Activated naive CD8-positive, alpha-beta T cell treated with anti-CD3 and anti-CD28 coated beads for 36 hours (primary cell): ENCODE results near the gene KCNJ16. TPM values are rescaled to one million over a fixed set of nuclear protein-coding genes. Genes with fewer than 3 reads are reported as not detected.

Experiments used
- DNase-seq: peaks from one replicate; pipeline ENCODE4 v3.0.0; 2021
- H3K27ac Mint-ChIP-seq: one replicate; pipeline ENCODE4 v1.8.0; 2022; ENCODE audit warnings: mild to moderate bottlenecking, moderate library complexity, mixed read lengths
- H3K27me3 Mint-ChIP-seq: one replicate; pipeline ENCODE4 v1.8.0; 2022; ENCODE audit warnings: mild to moderate bottlenecking, mixed read lengths
- H3K36me3 Mint-ChIP-seq: one replicate; pipeline ENCODE4 v1.8.0; 2021; ENCODE audit warnings: mild to moderate bottlenecking, mixed read lengths
- H3K4me1 Mint-ChIP-seq: one replicate; pipeline ENCODE4 v1.8.0; 2021; ENCODE audit warnings: mixed read lengths
- H3K4me3 Mint-ChIP-seq: one replicate; pipeline ENCODE4 v1.8.0; 2022; ENCODE audit warnings: mild to moderate bottlenecking, moderate library complexity, mixed read lengths
- H3K9me3 Mint-ChIP-seq: one replicate; pipeline ENCODE4 v1.8.0; 2022; ENCODE audit warnings: mixed read lengths
- total RNA-seq, 2 experiments: library from RNA; stranded (reverse); gene quantifications; one replicate each; pipeline ENCODE4 v1.2.3, GENCODE V29; 2021

The KCNJ16 gene
- total RNA-seq, 2 experiments from 2014 or later: not detected

DNA sequence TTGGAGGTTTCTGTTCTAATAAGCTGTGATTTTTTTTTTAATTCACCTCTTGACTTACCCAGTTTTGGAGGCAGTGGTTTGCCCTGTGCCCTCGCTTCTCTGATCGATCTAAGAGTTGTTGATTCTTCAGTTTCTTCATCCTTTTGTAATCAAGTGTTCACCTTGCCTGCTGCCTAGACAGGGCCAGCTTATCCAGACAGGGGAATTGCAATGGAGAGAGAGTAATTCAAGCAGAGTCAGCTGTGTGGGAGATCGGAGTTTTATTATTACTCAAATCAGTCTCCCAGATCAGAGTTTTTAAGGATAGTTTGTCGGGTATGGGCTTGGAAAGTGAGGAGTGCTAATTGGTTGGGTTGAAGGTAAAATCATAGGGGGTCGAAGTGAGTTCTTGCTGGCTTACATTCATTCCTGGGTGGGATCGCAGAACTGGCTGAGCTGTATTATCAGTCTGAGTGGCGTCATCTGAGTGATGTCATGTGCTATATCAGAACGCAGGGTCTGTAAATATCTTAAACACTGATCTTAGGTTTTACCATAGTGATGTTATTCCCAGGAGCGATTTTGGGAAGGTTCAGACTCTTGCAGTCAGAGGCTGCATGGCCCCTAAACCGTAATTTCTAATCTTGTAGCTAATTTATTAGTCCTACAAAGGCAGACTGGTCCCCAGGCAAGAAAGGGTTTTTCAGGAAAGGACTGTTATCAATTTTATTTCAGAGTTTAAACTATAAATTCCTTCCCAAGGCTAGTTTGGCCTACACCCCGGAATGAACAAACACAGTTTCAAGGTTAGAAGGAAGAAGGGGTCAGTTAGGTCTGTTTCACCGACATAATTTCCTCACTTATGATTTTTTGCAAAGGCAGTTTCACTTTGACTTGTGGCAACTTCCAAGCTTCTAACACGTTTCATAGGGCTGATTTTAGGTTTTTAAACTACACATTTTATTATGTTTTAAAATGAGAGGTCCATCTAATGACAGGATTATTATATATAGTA lies 21.5 kb upstream of the KCNJ16 start:
- Mint-ChIP-seq H3K36me3 (no peaks in the 10 kb centered on the region), H3K27me3 (no peaks in the 10 kb centered on the region), H3K9me3 (no peaks in the 10 kb centered on the region), H3K4me3 (no peak overlapping the region), H3K27ac (no peak overlapping the region), H3K4me1 (no peaks in the 10 kb centered on the region)
- DNase-seq: no peak

DNA sequence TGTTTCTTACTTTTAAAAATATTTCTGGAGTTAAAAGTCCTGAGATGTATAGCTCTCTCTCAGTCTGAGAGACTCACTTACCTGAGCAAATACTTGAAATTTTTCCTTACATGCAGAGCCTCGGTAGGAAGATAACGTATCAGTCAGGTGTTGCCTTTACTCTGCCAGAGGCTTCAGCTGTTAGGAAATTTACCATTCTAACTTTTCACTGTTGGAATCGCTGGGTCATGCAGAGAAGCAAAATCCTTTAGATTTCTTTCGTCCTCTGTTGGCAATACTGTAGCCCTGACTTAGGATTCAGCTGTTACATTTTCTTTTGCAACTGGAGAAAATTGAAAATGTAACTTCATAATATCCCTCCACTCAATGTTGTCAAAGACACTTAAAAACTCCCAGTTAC lies 20.0 kb upstream of the KCNJ16 start:
- Mint-ChIP-seq H3K36me3 (no peaks in the 10 kb centered on the region), H3K9me3 (no peaks in the 10 kb centered on the region), H3K27me3 (no peaks in the 10 kb centered on the region), H3K4me3 (no peak overlapping the region), H3K27ac (no peak overlapping the region), H3K4me1 (no peaks in the 10 kb centered on the region)
- DNase-seq: no peak

DNA sequence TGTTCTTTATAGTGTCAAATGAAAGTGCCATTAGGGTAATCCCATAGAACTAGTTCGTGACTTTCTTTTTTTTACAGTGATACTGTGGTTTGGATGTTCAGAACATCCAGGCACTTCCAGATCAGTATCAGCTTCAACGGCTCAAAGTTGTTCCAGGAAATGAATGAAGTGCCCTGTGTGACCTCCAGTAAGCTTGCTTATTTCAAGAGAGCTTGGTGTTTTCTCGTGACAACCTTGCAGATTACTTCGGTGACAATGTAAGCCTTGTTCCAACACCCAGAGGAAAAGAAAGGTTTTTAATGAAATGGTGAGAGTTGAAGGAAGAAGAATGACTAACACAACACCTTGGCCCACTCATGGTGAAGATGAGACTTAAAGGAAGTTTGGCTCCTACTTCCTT lies 16.0 kb upstream of the KCNJ16 start:
- H3K27me3 Mint-ChIP-seq: no peaks in the 10 kb centered on the region
- no peak overlapping the region for H3K27ac Mint-ChIP-seq
- no peak for DNase-seq
- no peaks in the 10 kb centered on the region for H3K9me3 Mint-ChIP-seq
- no peaks in the 10 kb centered on the region for H3K36me3 Mint-ChIP-seq
- H3K4me1 Mint-ChIP-seq: no peaks in the 10 kb centered on the region
- H3K4me3 Mint-ChIP-seq: no peak overlapping the region

DNA sequence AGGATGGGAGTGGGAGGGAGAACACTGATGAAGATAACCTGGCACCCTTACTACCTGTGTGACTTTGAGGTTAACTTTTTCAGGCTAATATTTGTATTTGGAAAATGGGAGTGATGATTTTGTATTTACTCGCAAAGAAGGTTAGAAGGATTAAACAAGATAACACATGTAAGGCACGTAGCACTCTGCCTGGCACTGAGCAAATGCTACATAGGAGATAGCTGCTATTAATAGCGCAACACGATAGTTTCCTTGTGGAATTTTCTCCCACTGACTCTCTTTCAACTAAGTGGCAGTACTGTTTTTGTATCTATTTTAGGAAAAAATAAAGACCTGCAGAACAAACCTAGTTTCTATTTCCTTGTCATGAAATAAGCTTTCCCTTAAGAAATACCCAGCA lies 15.4 kb upstream of the KCNJ16 start:
- H3K27ac Mint-ChIP-seq: no peak overlapping the region
- H3K4me3 Mint-ChIP-seq: no peak overlapping the region
- H3K27me3 Mint-ChIP-seq: peaks cover 3% of the 10 kb centered on the region
- no peak for DNase-seq
- H3K9me3 Mint-ChIP-seq: no peaks in the 10 kb centered on the region
- H3K36me3 Mint-ChIP-seq: no peaks in the 10 kb centered on the region
- no peaks in the 10 kb centered on the region for H3K4me1 Mint-ChIP-seq

DNA sequence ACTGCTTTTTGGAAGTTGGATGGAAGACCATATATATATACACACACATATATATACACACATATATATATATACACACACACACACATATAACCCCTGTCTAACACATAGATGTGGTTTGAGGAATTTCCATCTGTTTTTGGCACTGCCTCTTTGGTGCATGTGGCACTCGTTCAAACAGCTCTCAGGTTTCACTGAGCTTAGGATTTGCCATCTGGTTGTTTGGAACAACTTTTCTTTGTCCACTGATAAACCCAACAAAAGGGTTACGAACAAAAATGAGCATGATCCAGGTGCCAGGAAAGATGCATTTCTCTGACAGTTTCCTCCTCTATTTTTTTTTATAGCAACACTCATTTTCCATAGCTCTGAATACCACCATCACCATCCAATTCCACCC lies 14.6 kb upstream of the KCNJ16 start:
- Mint-ChIP-seq H3K36me3 (no peaks in the 10 kb centered on the region), H3K9me3 (no peaks in the 10 kb centered on the region), H3K4me1 (no peaks in the 10 kb centered on the region), H3K27ac (no peak overlapping the region), H3K4me3 (no peak overlapping the region), H3K27me3 (peaks cover 5% of the 10 kb centered on the region)
- DNase-seq: no peak

DNA sequence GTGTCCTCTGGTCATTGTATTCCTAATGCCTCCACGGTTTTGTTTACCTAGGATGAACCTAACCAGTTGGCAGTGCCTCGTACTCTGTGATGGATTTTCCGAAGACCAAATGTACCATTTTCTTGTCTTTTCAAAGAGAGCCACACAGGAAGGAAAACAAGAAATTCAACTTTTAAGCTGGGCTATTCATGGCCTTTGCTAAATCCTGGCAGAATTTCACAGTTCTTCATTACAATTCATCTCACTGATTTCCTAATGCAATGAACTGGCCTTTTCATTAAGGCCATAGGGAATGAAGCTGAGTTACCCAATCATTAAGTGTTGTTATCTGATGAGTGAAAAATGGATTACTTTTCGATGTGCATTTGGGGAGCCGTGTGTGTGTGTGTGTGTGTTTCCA lies 7.9 kb upstream of the KCNJ16 start:
- Mint-ChIP-seq H3K36me3 (no peaks in the 10 kb centered on the region), H3K9me3 (no peaks in the 10 kb centered on the region), H3K4me1 (no peaks in the 10 kb centered on the region), H3K4me3 (no peak overlapping the region), H3K27ac (no peak overlapping the region), H3K27me3 (peaks cover 25% of the 10 kb centered on the region)
- no peak for DNase-seq

DNA sequence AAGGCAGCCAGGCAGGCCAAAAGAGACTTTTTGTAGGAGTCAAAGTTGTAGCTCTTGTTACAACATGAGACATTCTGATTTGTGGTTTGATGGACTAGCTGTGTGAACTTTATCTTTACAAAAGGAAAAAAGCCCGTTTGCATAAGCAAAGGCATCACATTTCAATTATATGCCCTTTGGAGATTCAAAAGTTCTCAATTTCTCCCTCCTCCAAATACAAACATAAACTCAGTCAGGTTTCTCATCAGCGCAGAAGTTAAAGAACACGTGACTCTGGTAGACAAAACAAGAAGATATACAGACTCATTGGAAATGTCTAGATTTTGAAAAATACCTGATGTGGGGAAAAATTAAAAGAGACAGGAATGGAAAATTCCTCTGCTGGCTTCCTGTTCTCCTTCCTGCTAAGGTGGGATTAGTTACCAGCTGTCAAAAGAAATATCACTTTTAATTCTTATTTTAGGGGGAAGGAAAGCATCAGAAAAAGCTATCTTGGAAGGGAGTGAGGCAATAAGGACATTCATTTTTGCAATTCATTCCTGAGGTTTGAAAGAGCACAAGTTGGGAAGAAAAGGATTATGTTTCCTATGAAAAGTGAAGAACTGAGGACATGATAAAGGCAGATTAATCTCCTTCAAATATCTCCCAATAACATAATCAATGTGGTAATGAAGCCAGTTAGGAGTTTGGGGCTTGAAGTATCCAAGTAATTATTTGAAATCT lies 4.6 kb upstream of the KCNJ16 start:
- H3K9me3 Mint-ChIP-seq: no peaks in the 10 kb centered on the region
- H3K4me3 Mint-ChIP-seq: no peak overlapping the region
- no peaks in the 10 kb centered on the region for H3K4me1 Mint-ChIP-seq
- H3K36me3 Mint-ChIP-seq: no peaks in the 10 kb centered on the region
- peaks cover 29% of the 10 kb centered on the region for H3K27me3 Mint-ChIP-seq
- no peak for DNase-seq
- H3K27ac Mint-ChIP-seq: no peak overlapping the region

DNA sequence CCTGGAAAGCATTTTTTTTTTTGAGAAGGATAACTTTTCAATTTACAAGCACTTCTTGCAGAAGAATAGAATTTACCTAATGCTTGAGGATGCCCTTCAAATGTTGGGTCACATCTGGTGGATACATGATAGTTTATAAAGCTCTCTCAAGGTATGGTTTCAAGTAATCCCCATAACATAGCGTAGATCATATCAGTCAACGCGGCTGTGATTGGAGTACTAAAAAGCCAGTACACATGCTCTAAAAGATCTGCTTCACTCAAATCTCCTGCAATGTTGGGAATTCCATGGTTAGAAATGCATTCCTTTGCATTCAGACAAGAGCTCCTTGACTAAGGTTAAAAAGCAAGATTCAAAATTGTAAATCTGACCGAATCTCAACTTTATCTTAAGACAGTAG lies 3.9 kb upstream of the KCNJ16 start:
- H3K27me3 Mint-ChIP-seq: peaks cover 29% of the 10 kb centered on the region

DNA sequence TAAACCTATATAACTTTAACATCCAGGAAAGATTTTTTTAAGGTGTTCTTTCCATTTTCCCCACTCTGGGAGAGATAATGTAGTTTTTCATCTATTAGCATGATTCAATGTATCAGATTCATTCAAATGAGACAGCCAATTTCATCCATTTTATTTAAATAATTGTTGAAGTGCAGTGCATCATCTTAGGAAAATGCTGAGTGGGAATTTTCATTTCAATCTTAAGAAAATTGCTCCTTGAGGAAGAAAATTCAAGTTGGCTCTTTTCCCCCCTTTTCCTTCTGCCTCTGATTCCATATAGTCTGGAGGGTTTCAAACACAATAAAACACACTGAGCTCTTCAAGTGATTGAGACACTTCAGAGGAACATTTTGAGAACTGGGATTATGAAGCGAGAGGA lies 3.4 kb upstream of the KCNJ16 start:
- H3K4me1 Mint-ChIP-seq: no peaks in the 10 kb centered on the region

More for the DNA sequence above, 3.9 kb upstream of the KCNJ16 start:
- no peaks in the 10 kb centered on the region for H3K9me3 Mint-ChIP-seq
- DNase-seq: no peak
- no peaks in the 10 kb centered on the region for H3K4me1 Mint-ChIP-seq
- H3K36me3 Mint-ChIP-seq: no peaks in the 10 kb centered on the region
- H3K27ac Mint-ChIP-seq: no peak overlapping the region
- no peak overlapping the region for H3K4me3 Mint-ChIP-seq

DNA sequence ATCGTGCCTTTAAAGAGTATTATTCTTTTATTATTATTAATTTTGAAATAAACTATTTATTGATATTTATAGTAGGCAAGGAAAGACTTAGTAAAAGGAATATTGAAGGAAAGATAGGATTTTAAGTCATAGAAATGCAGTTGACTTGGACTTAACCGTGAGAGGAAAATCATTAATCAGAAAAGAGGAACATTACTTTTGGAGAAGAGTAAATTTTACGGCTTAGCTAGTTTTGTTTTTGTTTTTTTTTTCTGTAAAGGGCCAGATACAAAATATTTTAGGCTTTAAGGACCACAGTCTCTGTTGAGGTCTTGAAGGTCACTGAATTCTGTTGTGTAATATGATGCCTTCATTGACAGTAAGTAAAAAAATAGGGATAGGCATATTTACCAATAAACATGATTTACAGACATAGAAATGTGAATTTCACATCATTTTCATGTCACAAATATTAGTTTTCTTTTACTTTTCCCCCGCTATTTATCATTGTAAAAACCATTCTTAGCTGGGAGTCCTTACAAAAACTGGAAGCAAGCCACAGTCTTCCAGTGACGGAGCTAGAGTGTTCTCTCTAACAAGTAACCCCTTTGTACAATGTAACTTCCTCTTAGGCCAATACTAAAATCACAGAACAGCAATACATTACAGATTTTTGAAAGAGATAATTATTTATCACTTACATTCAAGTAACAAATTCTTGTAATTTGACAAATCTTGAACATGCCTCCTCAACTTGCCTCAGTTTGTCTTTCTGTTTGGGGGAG lies 2.3 kb upstream of the KCNJ16 start:
- Mint-ChIP-seq H3K27ac (no peak overlapping the region), H3K4me1 (no peaks in the 10 kb centered on the region), H3K36me3 (no peaks in the 10 kb centered on the region), H3K9me3 (no peaks in the 10 kb centered on the region), H3K27me3 (peaks cover 24% of the 10 kb centered on the region), H3K4me3 (no peak overlapping the region)
- no peak for DNase-seq

More for the DNA sequence above, 3.4 kb upstream of the KCNJ16 start:
- no peak overlapping the region for H3K4me3 Mint-ChIP-seq
- no peak for DNase-seq
- H3K27me3 Mint-ChIP-seq: peaks cover 29% of the 10 kb centered on the region
- no peaks in the 10 kb centered on the region for H3K36me3 Mint-ChIP-seq
- H3K27ac Mint-ChIP-seq: no peak overlapping the region
- H3K9me3 Mint-ChIP-seq: no peaks in the 10 kb centered on the region

DNA sequence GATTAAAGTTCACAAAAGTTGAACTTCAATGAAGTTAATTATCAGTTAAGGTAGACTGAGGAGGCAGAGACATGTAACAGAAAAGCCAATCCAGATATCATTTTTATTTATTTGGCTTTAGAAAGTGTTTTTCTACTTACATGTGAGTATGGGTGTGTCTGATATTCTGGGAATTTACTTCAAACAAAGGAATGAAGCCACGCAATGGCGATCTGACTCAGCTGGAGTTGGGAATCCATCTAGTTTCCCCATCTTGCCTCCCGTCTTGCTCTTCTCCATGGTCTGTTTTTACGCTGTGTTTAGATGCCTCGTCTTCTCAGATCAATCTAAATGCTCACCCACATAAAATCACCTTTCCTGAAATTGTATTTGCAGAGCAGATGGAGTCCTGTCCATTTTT lies 1.7 kb upstream of the KCNJ16 start:
- H3K27ac Mint-ChIP-seq: no peak overlapping the region
- H3K27me3 Mint-ChIP-seq: peaks cover 24% of the 10 kb centered on the region
- H3K4me3 Mint-ChIP-seq: no peak overlapping the region
- no peaks in the 10 kb centered on the region for H3K9me3 Mint-ChIP-seq
- no peaks in the 10 kb centered on the region for H3K36me3 Mint-ChIP-seq
- DNase-seq: no peak
- no peaks in the 10 kb centered on the region for H3K4me1 Mint-ChIP-seq

DNA sequence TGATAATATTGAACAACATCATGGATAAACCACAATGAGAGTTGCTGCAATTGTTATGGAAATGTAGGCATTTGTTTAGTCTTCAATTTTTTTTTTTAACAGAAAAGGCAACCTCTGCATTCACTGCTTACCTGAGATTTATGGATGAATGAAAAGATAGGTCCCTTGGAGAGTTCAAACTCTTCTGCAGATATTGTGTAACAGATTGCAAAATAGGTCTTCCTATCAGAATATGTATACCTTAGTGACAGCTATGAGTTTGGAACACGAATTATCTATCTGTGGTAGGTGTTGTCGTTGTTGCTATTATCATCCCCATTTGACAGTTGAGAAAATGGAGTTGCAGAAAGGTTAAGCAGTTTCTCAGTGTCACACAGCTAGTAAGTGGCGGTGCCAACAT lies 1.2 kb upstream of the KCNJ16 start:
- Mint-ChIP-seq H3K27ac (no peak overlapping the region), H3K4me3 (no peak overlapping the region), H3K9me3 (no peaks in the 10 kb centered on the region), H3K36me3 (no peaks in the 10 kb centered on the region), H3K27me3 (peaks cover 24% of the 10 kb centered on the region), H3K4me1 (no peaks in the 10 kb centered on the region)
- DNase-seq: no peak

DNA sequence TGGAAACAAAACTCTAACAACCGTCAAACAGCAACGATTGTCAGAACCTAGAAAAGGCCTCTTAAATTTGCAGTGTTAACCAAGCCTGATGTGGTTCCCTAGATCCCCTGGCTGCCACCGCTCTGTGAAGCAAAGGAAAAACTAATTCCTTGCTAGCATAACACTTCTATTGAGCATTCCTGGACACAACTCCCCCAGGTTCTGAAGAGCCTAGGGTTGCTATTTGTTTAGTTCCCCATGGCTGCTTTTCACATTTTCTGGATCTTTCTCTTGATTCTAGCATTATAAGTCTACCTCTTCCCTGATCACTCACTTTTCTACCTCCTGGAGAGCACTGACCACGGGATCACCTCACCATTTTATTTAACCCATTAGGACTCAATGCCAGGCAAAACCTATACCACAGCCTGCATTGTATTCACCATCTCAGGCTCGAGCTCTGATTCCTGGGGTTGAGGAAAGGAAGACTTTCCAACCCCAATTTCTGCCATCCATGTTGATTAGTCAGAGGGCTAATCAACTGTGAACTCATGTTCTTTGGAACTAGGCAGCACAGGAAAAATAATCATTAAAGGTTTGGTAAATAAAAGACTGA lies 692 bp upstream of the KCNJ16 start:
- peaks cover 24% of the 10 kb centered on the region for H3K27me3 Mint-ChIP-seq
- H3K4me1 Mint-ChIP-seq: no peaks in the 10 kb centered on the region
- no peak for DNase-seq
- H3K36me3 Mint-ChIP-seq: no peaks in the 10 kb centered on the region
- H3K4me3 Mint-ChIP-seq: no peak overlapping the region
- H3K9me3 Mint-ChIP-seq: no peaks in the 10 kb centered on the region
- no peak overlapping the region for H3K27ac Mint-ChIP-seq

DNA sequence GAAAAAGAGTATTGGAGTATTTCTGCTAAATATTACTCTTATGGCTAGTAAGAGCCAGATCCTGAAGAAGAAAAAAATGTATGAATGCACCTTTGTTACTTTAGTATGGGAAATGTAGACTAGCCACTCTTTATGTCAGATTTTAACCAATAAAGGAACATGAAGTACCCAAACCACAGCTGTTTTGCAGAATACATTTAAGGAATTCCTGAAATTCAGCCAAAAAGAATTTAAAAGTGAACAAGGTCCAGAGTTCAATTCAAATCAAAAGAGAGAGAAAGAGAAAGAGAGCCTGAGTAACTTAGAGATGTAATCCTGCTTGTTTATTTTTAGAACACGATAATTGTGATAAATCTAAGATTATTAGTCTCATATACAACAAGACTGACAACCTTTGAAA lies 1.2 kb downstream of the KCNJ16 start:
- DNase-seq: no peak
- Mint-ChIP-seq H3K36me3 (no peaks in the 10 kb centered on the region), H3K9me3 (no peaks in the 10 kb centered on the region), H3K4me1 (no peaks in the 10 kb centered on the region), H3K4me3 (no peak overlapping the region), H3K27me3 (peaks cover 18% of the 10 kb centered on the region), H3K27ac (no peak overlapping the region)

DNA sequence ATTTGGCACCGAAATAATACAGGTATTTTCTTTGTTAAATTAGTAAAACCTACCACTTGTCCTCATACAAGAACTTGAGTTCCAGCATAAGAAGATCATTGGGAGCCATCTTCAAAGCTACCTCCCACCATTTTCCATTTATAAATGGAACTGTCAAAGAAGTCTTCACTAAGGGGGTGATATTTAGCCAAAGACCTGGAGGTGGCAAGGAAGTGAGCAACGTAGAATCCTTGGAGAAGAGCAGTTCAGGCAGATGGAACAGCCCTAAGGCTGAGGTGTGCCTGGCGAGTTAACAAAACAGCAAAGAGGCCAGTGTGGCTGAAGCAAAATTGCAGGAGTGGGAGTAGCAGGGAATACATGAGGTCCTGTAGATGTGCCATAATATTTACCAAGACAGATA lies 1.8 kb downstream of the KCNJ16 start:
- H3K36me3 Mint-ChIP-seq: no peaks in the 10 kb centered on the region
- no peak for DNase-seq
- no peak overlapping the region for H3K27ac Mint-ChIP-seq
- H3K9me3 Mint-ChIP-seq: no peaks in the 10 kb centered on the region
- H3K4me1 Mint-ChIP-seq: no peaks in the 10 kb centered on the region
- H3K4me3 Mint-ChIP-seq: no peak overlapping the region
- peaks cover 11% of the 10 kb centered on the region for H3K27me3 Mint-ChIP-seq
